Endodermal cell (in vitro differentiated cells): Measurements from ENCODE around the gene SLC5A12. TPM values are rescaled to one million over a fixed set of nuclear protein-coding genes. Genes with fewer than 3 reads are reported as not detected.

Source experiments
- DNase-seq: peaks from one replicate; pipeline ENCODE4 v3.0.0-alpha.2; 2017
- H3K27ac ChIP-seq: 2 replicates; pipeline ENCODE4 v1.5.1; 2013; ENCODE audit warnings: mild to moderate bottlenecking, low read depth, low read length, moderate library complexity
- H3K27me3 ChIP-seq: 2 replicates; pipeline ENCODE4 v1.6.1; 2013; ENCODE audit warnings: mild to moderate bottlenecking, low read length, moderate library complexity; ENCODE audit not compliant: insufficient read depth, control insufficient read depth, poor library complexity, severe bottlenecking
- H3K36me3 ChIP-seq: 2 replicates; pipeline ENCODE4 v1.7.0; 2013; ENCODE audit warnings: mild to moderate bottlenecking, low read length, moderate library complexity; ENCODE audit not compliant: control insufficient read depth, insufficient read depth
- H3K4me1 ChIP-seq: one replicate; pipeline ENCODE4 v1.7.0; 2013; ENCODE audit warnings: low read length; ENCODE audit not compliant: control insufficient read depth, insufficient read depth
- H3K4me3 ChIP-seq: 2 replicates; pipeline ENCODE4 v1.5.1; 2013; ENCODE audit warnings: mild to moderate bottlenecking, low read length, moderate library complexity
- H3K9ac ChIP-seq: 2 replicates; pipeline ENCODE4 v1.6.1; 2013; ENCODE audit warnings: mild to moderate bottlenecking, low read length, moderate library complexity; ENCODE audit not compliant: poor library complexity, severe bottlenecking; ENCODE audit errors: extremely low read depth
- H3K9me3 ChIP-seq: 2 replicates; pipeline ENCODE4 v1.6.1; 2013; ENCODE audit warnings: mild to moderate bottlenecking, low read length, moderate library complexity; ENCODE audit not compliant: control insufficient read depth
- H3K27ac Mint-ChIP-seq: 2 replicates; pipeline ENCODE4 v1.8.0; 2020; ENCODE audit warnings: mixed read lengths
- H3K27me3 Mint-ChIP-seq: 2 replicates; pipeline ENCODE4 v1.8.0; 2021; ENCODE audit warnings: mild to moderate bottlenecking, mixed read lengths; ENCODE audit not compliant: insufficient read depth
- H3K36me3 Mint-ChIP-seq: 2 replicates; pipeline ENCODE4 v1.8.0; 2020; ENCODE audit warnings: low read depth, mixed read lengths
- H3K4me1 Mint-ChIP-seq: 2 replicates; pipeline ENCODE4 v1.8.0; 2020; ENCODE audit warnings: mixed read lengths
- H3K4me3 Mint-ChIP-seq: 2 replicates; pipeline ENCODE4 v1.8.0; 2020; ENCODE audit warnings: mild to moderate bottlenecking, moderate library complexity, mixed read lengths
- H3K9me3 Mint-ChIP-seq: 2 replicates; pipeline ENCODE4 v1.8.0; 2020; ENCODE audit warnings: mild to moderate bottlenecking, mixed read lengths
- WGBS, 2 experiments: methylation state at CpG; one replicate each; pipeline versions ENCODE4 v1.1.5 to v1.1.7; 2013; ENCODE audit warnings: missing lambda C conversion rate in 2 of 2, mixed read lengths in 1 of 2; ENCODE audit not compliant: insufficient coverage in 1 of 2, insufficient read length in 1 of 2; 5-methylcytosine and 5-hydroxymethylcytosine counted together
- total RNA-seq, 2 donors: library from RNA; stranded (reverse); fragmentation: NEBNext Ultra II Directional in 1 of 2; extraction: Animal tissue kit (Norgen Biotek cat#: 25700) in 1 of 2; gene quantifications; 2 replicates in 1 of 2; 3 replicates in 1 of 2; pipeline ENCODE4 v1.2.1, GENCODE V29; 2021
- TF ChIP-seq, protein P1 (sequence below): fragments of 200-600 bp; sonication (generic); conservative IDR thresholded peaks from 2 replicates; pipeline ENCODE4 v1.5.0; 2021; ENCODE audit warnings: antibody characterized with exemption, mild to moderate bottlenecking

SLC5A12 gene
- total RNA-seq, 2 donors from 2014 or later: 2.6 to 2.7 TPM

GRCh38 chr11:26708736-26709456 is 13.0 kb downstream of the SLC5A12 start:
- Histone ChIP-seq H3K4me1 (peaks cover 11% of the 10 kb centered on the region), H3K9ac (no peak overlapping the region), H3K4me3 (no peak overlapping the region), H3K27ac (no peak overlapping the region), H3K27me3 (no peaks in the 10 kb centered on the region), H3K9me3 (no peaks in the 10 kb centered on the region), H3K36me3 (no peaks in the 10 kb centered on the region)
- H3K27me3 Mint-ChIP-seq: no peaks in the 10 kb centered on the region
- no peaks in the 10 kb centered on the region for H3K9me3 Mint-ChIP-seq
- peaks cover 23% of the 10 kb centered on the region for H3K4me1 Mint-ChIP-seq
- H3K4me3 Mint-ChIP-seq: no peak overlapping the region
- no peak for DNase-seq
- TF ChIP-seq, protein P1, sequence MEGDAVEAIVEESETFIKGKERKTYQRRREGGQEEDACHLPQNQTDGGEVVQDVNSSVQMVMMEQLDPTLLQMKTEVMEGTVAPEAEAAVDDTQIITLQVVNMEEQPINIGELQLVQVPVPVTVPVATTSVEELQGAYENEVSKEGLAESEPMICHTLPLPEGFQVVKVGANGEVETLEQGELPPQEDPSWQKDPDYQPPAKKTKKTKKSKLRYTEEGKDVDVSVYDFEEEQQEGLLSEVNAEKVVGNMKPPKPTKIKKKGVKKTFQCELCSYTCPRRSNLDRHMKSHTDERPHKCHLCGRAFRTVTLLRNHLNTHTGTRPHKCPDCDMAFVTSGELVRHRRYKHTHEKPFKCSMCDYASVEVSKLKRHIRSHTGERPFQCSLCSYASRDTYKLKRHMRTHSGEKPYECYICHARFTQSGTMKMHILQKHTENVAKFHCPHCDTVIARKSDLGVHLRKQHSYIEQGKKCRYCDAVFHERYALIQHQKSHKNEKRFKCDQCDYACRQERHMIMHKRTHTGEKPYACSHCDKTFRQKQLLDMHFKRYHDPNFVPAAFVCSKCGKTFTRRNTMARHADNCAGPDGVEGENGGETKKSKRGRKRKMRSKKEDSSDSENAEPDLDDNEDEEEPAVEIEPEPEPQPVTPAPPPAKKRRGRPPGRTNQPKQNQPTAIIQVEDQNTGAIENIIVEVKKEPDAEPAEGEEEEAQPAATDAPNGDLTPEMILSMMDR: no peak
- 96% methylated on average over 2 of the region's 2 CpGs; no CpG with 5 or more reads in 1 of the 2 experiments for WGBS, 2 experiments
- no peaks in the 10 kb centered on the region for H3K36me3 Mint-ChIP-seq
- H3K27ac Mint-ChIP-seq: no peak overlapping the region

DNA sequence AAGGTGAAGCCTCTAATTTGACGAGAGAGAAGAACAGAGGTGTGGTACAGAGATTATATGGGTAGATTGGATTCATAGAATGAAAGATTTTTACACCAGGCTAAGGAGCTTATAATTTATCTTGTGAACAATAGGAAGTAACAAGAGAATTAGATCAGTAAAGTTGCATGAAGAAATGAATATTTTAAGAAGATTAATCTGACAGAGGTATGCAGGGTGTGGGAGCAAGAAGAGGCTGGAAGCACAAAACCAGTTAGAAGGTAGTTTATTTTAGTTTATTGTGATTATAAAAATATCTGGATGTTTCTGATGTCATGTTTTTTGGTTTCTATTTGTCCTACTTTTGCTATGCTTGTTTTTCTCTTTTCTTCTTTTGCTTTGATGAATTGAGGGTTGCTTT is 15.7 kb downstream of the SLC5A12 start:
- no peak overlapping the region for H3K9ac ChIP-seq
- no peaks in the 10 kb centered on the region for H3K9me3 ChIP-seq
- Mint-ChIP-seq H3K36me3 (no peaks in the 10 kb centered on the region), H3K4me1 (peaks cover 19% of the 10 kb centered on the region), H3K27me3 (no peaks in the 10 kb centered on the region), H3K9me3 (no peaks in the 10 kb centered on the region), H3K27ac (no peak overlapping the region), H3K4me3 (no peak overlapping the region)
- H3K27ac ChIP-seq: no peak overlapping the region
- H3K36me3 ChIP-seq: no peaks in the 10 kb centered on the region
- TF ChIP-seq, protein P1: no peak
- 93 to 100% methylated on average over 1 of the region's 1 CpG for WGBS, 2 experiments
- peaks cover 22% of the 10 kb centered on the region for H3K4me1 ChIP-seq
- no peaks in the 10 kb centered on the region for H3K27me3 ChIP-seq
- DNase-seq: no peak
- H3K4me3 ChIP-seq: no peak overlapping the region

GRCh38 chr11:26704249-26704648 is 17.6 kb downstream of the SLC5A12 start:
- Histone ChIP-seq H3K4me3 (peak overlapping the region; percentile 0), H3K4me1 (peaks cover 23% of the 10 kb centered on the region), H3K9me3 (no peaks in the 10 kb centered on the region), H3K36me3 (no peaks in the 10 kb centered on the region), H3K27me3 (no peaks in the 10 kb centered on the region), H3K9ac (no peak overlapping the region), H3K27ac (no peak overlapping the region)
- H3K4me3 Mint-ChIP-seq: no peak overlapping the region
- TF ChIP-seq, protein P1: no peak
- no peaks in the 10 kb centered on the region for H3K27me3 Mint-ChIP-seq
- no peaks in the 10 kb centered on the region for H3K36me3 Mint-ChIP-seq
- 85 to 89% methylated on average over 1 of the region's 1 CpG for WGBS, 2 experiments
- no peak overlapping the region for H3K27ac Mint-ChIP-seq
- peaks cover 27% of the 10 kb centered on the region for H3K4me1 Mint-ChIP-seq
- no peak for DNase-seq
- no peaks in the 10 kb centered on the region for H3K9me3 Mint-ChIP-seq
